Endothelial cell of umbilical vein (primary cell): ENCODE data around the gene TDRKH. TPM values are rescaled to one million over a fixed set of nuclear protein-coding genes. Genes with fewer than 3 reads are reported as not detected.

ENCODE experiments used
- BruUV-seq: library from RNA; stranded (reverse); fragments of 400-500 nt; replicated peaks from 2 replicates; lab custom pipeline; 2021; lab: Mats Ljungman, UMichigan
- CTCF ChIA-PET: fragments of 300-600, 350-600 bp; sonication (Branson Sonifier 250); formaldehyde crosslinking; loops from one replicate; lab custom pipeline; 2021; ENCODE audit warnings: antibody characterized with exemption, inconsistent platforms; lab: Charles Lee
- POLR2A ChIA-PET: fragments of 300-600, 350-600 bp; sonication (Branson Sonifier 250); formaldehyde crosslinking; loops from one replicate; lab custom pipeline; 2021; ENCODE audit warnings: antibody characterized with exemption, inconsistent platforms; lab: Charles Lee
- DNase-seq: peaks from one replicate; pipeline ENCODE4 v3.0.0-alpha.2; 2011; ENCODE audit warnings: low read depth, low spot score
- FAIRE-seq: peaks from 2 replicates; lab custom pipeline; 2011; peaks lifted over from hg19 to GRCh38; lab: Jason Lieb, UNC
- H2AFZ ChIP-seq: 2 replicates; pipeline ENCODE4 v1.6.0; 2012; ENCODE audit warnings: low read depth, low read length, control low read depth, inconsistent platforms
- H3K27ac ChIP-seq: 2 replicates; pipeline ENCODE4 v1.5.1; 2011; ENCODE audit warnings: low read depth, mild to moderate bottlenecking, control low read depth, low read length, moderate library complexity; ENCODE audit not compliant: insufficient read depth
- H3K27me3 ChIP-seq, 2 experiments: 2 replicates each; pipeline versions ENCODE4 v1.6.0 to v1.6.1; 2011; ENCODE audit warnings: low read length in 2 of 2, mixed read lengths in 1 of 2; ENCODE audit not compliant: control insufficient read depth in 2 of 2, insufficient read depth in 2 of 2
- H3K36me3 ChIP-seq, 2 experiments: 2 replicates in 1 of 2; 3 replicates in 1 of 2; pipeline ENCODE4 v1.5.1; 2011; ENCODE audit warnings: low read length in 2 of 2, mild to moderate bottlenecking in 1 of 2, moderate library complexity in 1 of 2; ENCODE audit not compliant: control insufficient read depth in 2 of 2, insufficient read depth in 2 of 2; ENCODE audit errors: extremely low read depth in 1 of 2
- H3K4me1 ChIP-seq: 3 replicates; pipeline ENCODE4 v1.5.1; 2011; ENCODE audit warnings: mild to moderate bottlenecking, low read length; ENCODE audit not compliant: control insufficient read depth, insufficient read depth; ENCODE audit errors: extremely low read depth
- H3K4me2 ChIP-seq: 2 replicates; pipeline ENCODE4 v1.6.1; 2011; ENCODE audit warnings: low read length, control low read depth, mixed read lengths; ENCODE audit not compliant: insufficient read depth
- H3K4me3 ChIP-seq, 3 experiments: fragments of 200-600 bp in 1 of 3; sonication (generic), shearing (Covaris generic) in 1 of 3; replicated peaks in 1 of 3; 2 replicates each; pipeline ENCODE4 v1.5.1; 2011 to 2016; ENCODE audit warnings: control low read depth in 3 of 3, low read length in 3 of 3, mild to moderate bottlenecking in 2 of 3, inconsistent platforms in 1 of 3, low read depth in 1 of 3, moderate library complexity in 1 of 3; ENCODE audit not compliant: insufficient read depth in 1 of 3
- H3K79me2 ChIP-seq: 2 replicates; pipeline ENCODE4 v1.6.0; 2012; ENCODE audit warnings: low read length, inconsistent platforms; ENCODE audit not compliant: control insufficient read depth, insufficient read depth
- H3K9ac ChIP-seq: replicated peaks from 2 replicates; pipeline ENCODE3; 2011; ENCODE audit warnings: low read length, control low read depth; ENCODE audit not compliant: insufficient read depth; ENCODE audit errors: extremely low read depth
- H3K9me1 ChIP-seq: replicated peaks from 3 replicates; pipeline ENCODE4 v1.6.0; 2011; ENCODE audit warnings: mild to moderate bottlenecking, low read length; ENCODE audit not compliant: control insufficient read depth, insufficient read depth; ENCODE audit errors: extremely low read depth
- H3K9me3 ChIP-seq: replicated peaks from 2 replicates; pipeline ENCODE4 v1.5.1; 2012; ENCODE audit warnings: low read length, inconsistent platforms; ENCODE audit not compliant: control insufficient read depth, insufficient read depth
- H4K20me1 ChIP-seq: replicated peaks from 2 replicates; pipeline ENCODE3; 2011; ENCODE audit warnings: mild to moderate bottlenecking, low read length; ENCODE audit not compliant: control insufficient read depth, insufficient read depth; ENCODE audit errors: extremely low read depth
- EZH2 ChIP-seq: IDR thresholded peaks from 2 replicates; pipeline ENCODE4 v1.6.1; 2012; ENCODE audit warnings: borderline replicate concordance, low read depth, mild to moderate bottlenecking, moderate library complexity, low read length, inconsistent platforms; ENCODE audit not compliant: severe bottlenecking
- FOS ChIP-seq: IDR thresholded peaks from 2 replicates; pipeline ENCODE4 v1.6.1; 2011; ENCODE audit warnings: mild to moderate bottlenecking, low read length, moderate library complexity, borderline replicate concordance; ENCODE audit not compliant: insufficient read depth
- GATA2 ChIP-seq: IDR thresholded peaks from 2 replicates; pipeline ENCODE4 v1.7.0; 2011; ENCODE audit warnings: low read depth, mild to moderate bottlenecking, moderate library complexity, mixed read lengths, low read length; ENCODE audit not compliant: insufficient read length, insufficient read depth
- JUN ChIP-seq: IDR thresholded peaks from 2 replicates; pipeline ENCODE4 v1.6.1; 2011; ENCODE audit warnings: borderline replicate concordance, low read depth; ENCODE audit not compliant: insufficient read length, insufficient read depth
- MAX ChIP-seq: IDR thresholded peaks from 2 replicates; pipeline ENCODE4 v1.6.1; 2011; ENCODE audit not compliant: insufficient read depth, insufficient read length
- MYC ChIP-seq: IDR thresholded peaks from one replicate; pipeline ENCODE4 v1.6.1; 2011; ENCODE audit warnings: mild to moderate bottlenecking, low read depth, low read length
- POLR2A ChIP-seq: IDR thresholded peaks from 2 replicates; pipeline ENCODE4 v1.6.1; 2012; ENCODE audit warnings: low read depth, mild to moderate bottlenecking, control low read depth, low read length
- POLR2AphosphoS5 ChIP-seq: IDR thresholded peaks from 2 replicates; pipeline ENCODE4 v1.6.1; 2012; ENCODE audit warnings: low read depth, mild to moderate bottlenecking, control low read depth, low read length, moderate library complexity; ENCODE audit not compliant: insufficient read depth
- dilution Hi-C: fragments of 300-500 bp; cut with MboI; formaldehyde crosslinking; loops from one replicate; pipeline ENCODE4 v1.15.0; 2019; ENCODE audit warnings: low sequenced_read_pairs; ENCODE audit not compliant: extremely low pct_ligation_motif_present
- intact Hi-C: fragments of 100-400 bp; cut with micrococcal nuclease; formaldehyde crosslinking; loops from one replicate; pipeline ENCODE4 v1.10.0; 2022
- polyA plus RNA-seq, 4 experiments: library from polyadenylated mRNA; depleted of rRNA in 3 of 4; stranded (reverse) in 3 of 4; unstranded in 1 of 4; fragments of >200 nt; gene quantifications; 2 replicates each; pipeline versions ENCODE4 v1.2.1 to v1.2.3, GENCODE V29; 2011 to 2012; ENCODE audit warnings: missing spikeins in 1 of 4
- total RNA-seq: library from RNA; stranded (reverse); gene quantifications from 2 replicates; pipeline ENCODE4 v1.2.3, GENCODE V29; 2021
- TF ChIP-seq, protein P1 (sequence below), 2 donors: IDR thresholded peaks; 1 replicate in 1 of 2; 2 replicates in 1 of 2; pipeline ENCODE4 v1.5.1; 2011; ENCODE audit warnings: low read length in 2 of 2, mild to moderate bottlenecking in 2 of 2, moderate library complexity in 2 of 2, control low read depth in 1 of 2, inconsistent platforms in 1 of 2, low read depth in 1 of 2; ENCODE audit not compliant: insufficient read depth in 1 of 2; ENCODE audit errors: extremely low read depth in 1 of 2

TDRKH gene
- total and polyA plus RNA-seq, 2 donors (not counting 3 experiments of a cell fraction or from before 2014, with no cell fraction given): 3.9 to 9.6 TPM

DNA sequence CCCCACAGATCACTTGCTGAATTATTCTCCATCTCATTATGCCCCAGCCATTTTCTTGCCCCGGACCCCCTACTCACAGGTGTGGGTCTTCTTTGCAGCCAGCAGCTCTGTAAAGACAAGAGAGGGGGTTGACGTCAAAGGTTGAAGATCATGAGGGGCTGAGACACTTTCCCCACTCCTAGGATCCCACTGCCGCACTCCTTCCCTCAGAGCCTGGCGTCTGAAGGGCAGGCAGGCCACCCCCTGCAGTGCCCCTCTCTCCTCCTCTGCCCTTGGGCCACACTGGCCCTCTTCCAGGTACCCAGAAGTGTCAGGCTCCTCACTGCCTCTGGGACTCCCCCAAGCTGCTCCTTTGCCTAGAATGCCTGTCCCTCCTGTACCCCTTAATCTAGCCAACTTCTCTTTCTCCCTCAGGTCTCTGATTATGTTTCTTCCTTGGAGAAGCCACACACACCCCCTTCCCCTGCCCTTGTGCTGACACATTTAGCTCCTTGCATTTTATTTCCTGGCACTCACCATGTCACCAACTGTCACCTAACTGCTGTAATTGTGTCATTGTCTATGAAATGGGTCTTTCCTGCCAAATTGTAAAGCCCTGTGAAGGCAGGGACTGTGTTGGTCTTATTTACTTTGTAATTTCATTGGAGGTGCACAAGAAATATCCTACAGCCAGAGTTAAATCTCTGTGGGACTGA, 39.2 kb upstream of the TDRKH start:
- Histone ChIP-seq H3K27ac (no peak overlapping the region), H3K9me1 (no peaks in the 10 kb centered on the region), H3K9me3 (no peaks in the 10 kb centered on the region), H3K4me1 (peaks cover 11% of the 10 kb centered on the region), H3K36me3 (no peaks in the 10 kb centered on the region), H3K27me3 (no peaks in the 10 kb centered on the region), H2AFZ (no peak overlapping the region), H3K9ac (no peak overlapping the region), H3K4me2 (no peak overlapping the region), H3K4me3 (no peak overlapping the region), H3K79me2 (no peaks in the 10 kb centered on the region), H4K20me1 (no peaks in the 10 kb centered on the region)
- FAIRE-seq: no peak
- POLR2A ChIA-PET: no interaction called here
- dilution Hi-C loops (no loop called here), intact Hi-C loops (loop anchor here (1.0 kb wide), 1 partner anchor 12 kb away; no protein-coding TSS in a partner anchor)
- BruUV-seq: no TSS peak
- DNase-seq: no peak
- TF ChIP-seq MYC (no peak), EZH2 (no peak), FOS (no peak), JUN (no peak), POLR2A (no peak), MAX (no peak), POLR2AphosphoS5 (no peak), GATA2 (no peak)
- TF ChIP-seq, protein P1, sequence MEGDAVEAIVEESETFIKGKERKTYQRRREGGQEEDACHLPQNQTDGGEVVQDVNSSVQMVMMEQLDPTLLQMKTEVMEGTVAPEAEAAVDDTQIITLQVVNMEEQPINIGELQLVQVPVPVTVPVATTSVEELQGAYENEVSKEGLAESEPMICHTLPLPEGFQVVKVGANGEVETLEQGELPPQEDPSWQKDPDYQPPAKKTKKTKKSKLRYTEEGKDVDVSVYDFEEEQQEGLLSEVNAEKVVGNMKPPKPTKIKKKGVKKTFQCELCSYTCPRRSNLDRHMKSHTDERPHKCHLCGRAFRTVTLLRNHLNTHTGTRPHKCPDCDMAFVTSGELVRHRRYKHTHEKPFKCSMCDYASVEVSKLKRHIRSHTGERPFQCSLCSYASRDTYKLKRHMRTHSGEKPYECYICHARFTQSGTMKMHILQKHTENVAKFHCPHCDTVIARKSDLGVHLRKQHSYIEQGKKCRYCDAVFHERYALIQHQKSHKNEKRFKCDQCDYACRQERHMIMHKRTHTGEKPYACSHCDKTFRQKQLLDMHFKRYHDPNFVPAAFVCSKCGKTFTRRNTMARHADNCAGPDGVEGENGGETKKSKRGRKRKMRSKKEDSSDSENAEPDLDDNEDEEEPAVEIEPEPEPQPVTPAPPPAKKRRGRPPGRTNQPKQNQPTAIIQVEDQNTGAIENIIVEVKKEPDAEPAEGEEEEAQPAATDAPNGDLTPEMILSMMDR (IDR thresholded peaks at IDR 0.05; ENCODE audit: extremely low read depth in 1 of 2, insufficient read depth in 1 of 2, low read depth in 1 of 2, low read length in 2 of 2): no peak
- CTCF ChIA-PET: no interaction called here
